Kidney capillary endothelial cell (primary cell): ENCODE data around the gene BMPR1B.
"Not testable (repeated sequence)": the region's sequence is repeated elsewhere in the genome, so short reads cannot be mapped to it uniquely, and the experiment has no call there.

Experiments used
- DNase-seq: peaks from one replicate; pipeline ENCODE4 v3.0.0-alpha.2; 2018; ENCODE audit warnings: low spot score

The BMPR1B gene

GRCh38 chr4:95038791-95039190 is 281.0 kb downstream of the BMPR1B start:
- DNase-seq, result no peak

DNA sequence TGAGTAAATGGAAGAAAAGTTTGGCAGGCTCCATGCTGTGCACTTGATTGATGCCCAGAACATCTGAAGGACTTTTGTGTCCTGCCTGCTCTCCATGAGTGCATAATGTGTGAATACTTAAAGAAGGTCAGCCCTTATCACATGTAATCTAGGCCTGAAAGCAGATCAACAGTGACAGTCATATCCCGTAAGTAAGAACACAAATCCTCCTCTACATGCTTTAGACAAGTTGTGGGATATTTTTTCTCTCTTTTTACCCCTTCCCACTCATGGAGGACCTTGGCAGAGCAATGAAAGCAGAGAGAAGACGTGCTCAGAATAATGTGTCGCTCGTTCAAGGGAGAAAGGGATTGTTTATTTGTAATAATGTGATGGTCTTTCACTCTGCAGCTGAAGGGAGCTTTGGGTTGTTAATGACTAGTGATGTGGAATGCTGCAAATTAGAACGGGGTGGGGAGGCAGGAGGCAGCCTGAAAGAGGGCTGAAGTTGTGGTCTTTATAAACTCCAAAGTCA is 286.6 kb downstream of the BMPR1B start:
- DNase-seq, result no peak

DNA sequence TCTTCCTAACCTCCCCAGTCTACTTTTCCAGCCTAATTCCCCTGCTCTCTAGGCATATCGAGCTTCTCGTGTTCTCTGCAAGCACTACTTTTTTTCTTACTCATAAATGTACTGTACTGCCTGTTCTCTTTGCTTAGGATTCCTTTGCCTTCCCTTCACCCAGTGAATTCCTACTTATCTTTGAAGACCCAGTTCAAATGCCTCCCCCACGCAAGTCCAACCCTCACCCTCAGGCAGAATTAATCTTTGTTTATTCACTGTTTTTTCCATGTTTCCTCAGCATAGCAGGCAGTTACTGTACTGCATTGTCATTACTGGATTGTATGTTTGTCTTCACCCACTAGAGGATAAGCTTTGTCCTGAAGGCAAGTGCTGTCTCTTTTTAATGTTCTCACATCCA is 287.7 kb downstream of the BMPR1B start:
- DNase-seq, result no peak

DNA sequence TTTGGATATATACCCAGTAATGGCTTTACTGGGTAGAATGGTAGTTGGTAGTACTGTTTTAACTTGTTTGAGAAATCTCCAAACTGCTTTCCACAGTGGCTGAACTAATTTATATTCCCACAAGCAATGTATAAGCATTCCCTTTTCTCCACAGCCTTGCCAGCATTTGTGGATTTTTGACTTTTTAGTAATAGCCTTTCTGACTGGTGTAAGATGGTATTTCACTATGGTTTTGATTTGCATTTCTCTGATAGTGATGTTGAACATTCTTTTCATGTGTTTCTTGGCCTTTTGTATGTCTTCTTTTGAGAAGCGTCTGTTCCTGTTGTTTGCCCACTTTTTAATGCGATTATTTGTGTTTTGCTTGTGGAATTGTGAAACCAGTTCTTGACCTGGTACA is 290.5 kb downstream of the BMPR1B start:
- no peak for DNase-seq

GRCh38 chr4:95049551-95050233 is 291.9 kb downstream of the BMPR1B start:
- DNase-seq, result no peak

DNA sequence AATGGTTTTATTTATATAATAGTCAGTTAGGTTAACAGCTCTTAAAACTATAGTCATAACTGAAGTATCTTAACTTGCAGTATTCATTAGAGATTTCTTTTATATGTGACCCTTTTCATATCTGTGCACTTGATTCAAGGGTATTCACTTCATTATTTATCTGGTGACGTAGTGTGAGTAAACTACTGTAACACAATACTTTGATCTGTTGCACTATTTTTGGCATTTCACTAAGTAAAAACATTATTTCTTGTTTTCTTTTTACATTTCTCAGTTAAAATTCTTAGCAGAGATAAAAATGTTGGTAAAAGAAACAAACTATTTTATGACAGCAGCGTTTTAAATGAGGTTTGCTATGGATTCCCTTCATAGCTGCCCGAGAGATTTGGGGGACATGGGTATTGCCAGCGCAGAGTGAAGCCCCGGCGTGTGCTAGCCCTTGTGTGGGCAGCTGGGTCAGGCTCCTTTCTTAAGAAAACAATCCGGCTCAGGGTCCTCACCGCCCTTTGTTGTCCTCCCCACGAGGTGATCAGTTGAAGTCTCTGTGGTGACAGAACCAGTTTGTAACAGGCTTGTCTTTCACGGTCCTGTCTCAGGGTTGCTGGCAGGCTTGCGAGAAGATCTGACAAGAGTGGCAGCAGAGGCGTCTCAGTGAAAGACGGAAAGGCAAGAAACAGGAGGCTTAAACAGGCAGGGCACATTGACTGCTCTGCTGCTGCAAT is 293.4 kb downstream of the BMPR1B start:
- DNase-seq, result no peak

GRCh38 chr4:95051702-95052020 is 293.9 kb downstream of the BMPR1B start:
- no peak for DNase-seq

GRCh38 chr4:95058991-95059390 is 301.2 kb downstream of the BMPR1B start:
- no peak for DNase-seq

- DNase-seq, result no peak
Measured at GRCh38 chr4:95059663-95060062, 301.9 kb downstream of the BMPR1B start.

GRCh38 chr4:95061220-95061619 is 303.5 kb downstream of the BMPR1B start:
- DNase-seq, result peak; percentile 44

DNA sequence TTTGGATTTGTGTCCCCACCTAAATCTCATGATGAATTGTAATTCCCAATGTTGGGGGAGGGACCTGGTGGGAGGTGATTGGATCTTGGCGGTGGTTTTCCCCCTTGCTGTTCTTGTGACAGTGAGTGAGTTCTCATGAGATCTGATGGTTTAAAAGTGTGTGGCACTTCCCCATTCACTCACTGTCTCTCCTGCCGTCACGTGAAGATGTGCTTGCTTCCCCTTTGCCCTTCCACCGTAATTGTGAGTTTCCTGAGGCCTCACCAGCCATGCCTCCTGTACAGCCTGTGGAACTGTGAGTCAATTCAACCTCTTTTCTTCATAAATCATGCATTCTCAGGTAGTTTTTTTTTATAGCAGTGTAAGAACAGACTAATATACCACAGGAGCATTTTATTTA is 304.0 kb downstream of the BMPR1B start:
- not testable (repeated sequence) for DNase-seq

- no peak for DNase-seq
Measured at GRCh38 chr4:95066050-95066449, 308.3 kb downstream of the BMPR1B start.

GRCh38 chr4:95068401-95068800 is 310.6 kb downstream of the BMPR1B start:
- no peak for DNase-seq

DNA sequence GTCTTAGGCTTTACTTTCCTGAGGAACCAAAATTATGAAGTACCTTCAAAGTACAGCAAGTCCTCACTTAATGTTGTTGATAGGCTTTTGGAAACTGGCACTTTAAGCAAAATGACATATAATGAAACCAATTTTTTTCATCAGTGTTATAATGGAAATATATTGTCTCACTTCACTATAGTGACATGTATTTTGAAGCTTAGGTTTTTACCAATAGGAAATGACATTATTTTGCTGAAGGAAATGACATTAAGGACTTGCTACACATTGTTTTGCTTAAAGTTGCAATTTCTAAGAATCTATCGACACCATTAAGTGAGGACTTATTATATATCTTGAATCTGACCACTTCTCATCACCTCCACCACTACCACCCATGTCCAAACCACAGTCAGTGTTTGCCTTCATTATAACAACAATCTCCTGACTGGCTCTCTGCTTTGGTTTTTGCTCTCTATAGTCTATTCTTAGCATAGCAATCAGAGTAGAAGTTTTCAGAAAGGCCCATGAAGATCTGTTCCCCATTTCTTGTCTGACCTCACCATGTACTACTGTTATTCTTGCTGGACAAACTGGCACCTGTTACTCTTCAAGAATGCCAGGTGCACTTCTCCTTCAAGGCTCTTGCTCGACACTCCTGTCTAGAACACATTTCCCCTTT is 311.2 kb downstream of the BMPR1B start:
- no peak for DNase-seq

- DNase-seq, result no peak
Measured at GRCh38 chr4:95071851-95072250, 314.1 kb downstream of the BMPR1B start.

DNA sequence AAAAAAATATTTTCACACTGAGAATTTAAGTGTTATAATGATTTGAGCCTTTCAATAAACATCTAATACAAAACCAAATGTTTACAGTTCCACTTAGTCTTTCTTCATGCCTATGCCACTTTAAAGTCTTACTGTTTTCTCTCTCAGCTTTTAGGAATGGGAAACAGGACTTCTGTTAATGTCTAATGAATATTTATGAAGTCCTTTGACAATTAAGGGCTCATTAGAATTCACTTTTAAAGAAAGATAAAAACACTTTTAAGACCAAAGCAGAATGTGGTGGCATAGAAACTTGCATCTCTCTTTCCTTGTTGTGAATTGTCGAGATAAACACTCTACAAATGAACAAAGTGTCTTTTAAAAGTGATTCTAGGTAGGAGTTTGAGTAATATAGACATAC is 315.9 kb downstream of the BMPR1B start:
- DNase-seq, result no peak

DNA sequence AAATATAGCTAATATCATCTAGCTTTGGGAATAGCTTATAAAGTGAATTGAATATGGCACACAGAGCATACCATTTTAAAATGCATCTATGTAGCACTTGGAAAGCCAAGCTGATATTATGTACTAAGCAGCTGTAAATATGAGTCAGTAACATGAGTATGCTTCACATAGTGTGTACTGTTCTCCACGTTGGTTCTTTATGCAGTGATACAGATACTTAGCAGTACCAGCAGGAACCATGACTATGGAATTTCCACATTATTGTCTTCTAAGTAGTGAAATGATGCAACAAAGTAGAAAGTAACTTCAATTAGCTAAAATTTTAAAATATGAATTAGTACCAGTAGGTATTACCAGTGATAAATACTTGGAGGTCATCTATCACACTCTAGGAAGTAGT is 320.1 kb downstream of the BMPR1B start:
- DNase-seq, result no peak

- DNase-seq, result no peak
Measured at GRCh38 chr4:95080969-95081368, 323.2 kb downstream of the BMPR1B start.

- DNase-seq, result no peak
Measured at GRCh38 chr4:95084584-95084983, 326.8 kb downstream of the BMPR1B start.

- DNase-seq, result no peak
Measured at GRCh38 chr4:95085124-95085833, 327.5 kb downstream of the BMPR1B start.

GRCh38 chr4:95086551-95086950 is 328.8 kb downstream of the BMPR1B start:
- no peak for DNase-seq

DNA sequence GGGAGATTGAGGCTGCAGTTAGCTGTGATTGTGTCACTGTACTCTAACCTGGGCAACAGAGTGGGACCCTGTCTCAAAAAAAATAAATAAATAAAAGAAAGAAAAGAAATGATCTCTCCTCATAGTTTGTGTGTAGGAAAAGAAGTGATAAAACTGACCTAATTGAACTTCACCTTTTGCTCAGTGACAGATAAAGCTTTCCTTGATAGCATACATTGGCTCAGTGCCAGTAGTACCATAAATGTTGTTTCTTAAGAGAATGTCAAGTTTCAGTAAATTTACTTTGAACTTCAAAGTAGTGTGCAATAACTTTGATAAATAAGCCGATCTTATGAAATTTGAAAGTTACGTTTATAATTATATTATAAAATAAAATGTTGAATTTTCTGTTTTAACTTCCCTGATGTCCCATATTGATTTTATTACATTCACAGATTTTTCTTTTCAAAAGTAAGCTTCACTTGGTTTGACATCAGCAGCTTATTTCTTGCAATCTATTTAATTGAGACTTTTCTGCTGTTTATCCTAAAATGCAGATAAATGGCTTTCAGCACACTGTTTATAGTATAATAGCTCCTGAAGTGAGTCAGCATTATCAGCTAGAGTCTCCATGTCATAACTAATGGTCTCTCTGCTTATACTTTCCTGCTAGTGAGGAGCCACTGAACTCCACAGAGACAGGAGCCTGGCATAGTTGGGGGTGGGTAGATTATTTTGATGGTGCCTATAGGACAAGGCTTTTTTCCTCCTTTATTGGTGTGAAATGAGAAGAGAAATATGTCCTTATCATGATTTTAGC is 330.1 kb downstream of the BMPR1B start:
- DNase-seq, result no peak
